ENCODE results near the gene IFT25. TPM values are rescaled to one million over a fixed set of nuclear protein-coding genes. Genes with fewer than 3 reads are reported as not detected.

IFT25 gene
- polyA plus RNA-seq, 3 donors: 12.0 to 30.4 (median 16.1) TPM

GRCh38 chr1:53938136-53938830 is 7.2 kb downstream of the IFT25 start:
- WGBS, 3 donors: 94 to 98% (median 95%) methylated on average over 4 of the region's 4 CpGs
- H3K27ac ChIP-seq (ENCODE audit: low read depth, low read length): no peak overlapping the region

DNA sequence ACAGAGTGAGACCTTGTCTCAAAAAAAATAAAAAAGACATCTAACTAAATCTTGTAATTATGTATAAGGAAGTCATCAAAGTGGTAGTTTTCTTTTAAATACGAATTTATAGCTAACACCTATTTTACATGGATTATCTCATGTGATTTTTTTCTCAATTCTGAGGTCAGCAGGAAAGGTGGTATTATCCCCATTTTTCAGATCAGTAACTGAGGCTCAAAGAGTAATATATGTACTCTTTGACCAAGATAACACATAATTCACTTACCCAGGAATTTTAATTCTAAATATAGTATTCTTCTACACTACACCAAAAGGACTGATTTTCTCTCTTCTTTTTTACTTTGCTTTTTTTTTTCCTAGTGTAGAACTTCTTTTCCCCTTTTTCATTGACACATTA is 9.1 kb downstream of the IFT25 start:
- no peak overlapping the region for H3K27ac ChIP-seq (ENCODE audit: low read depth, low read length)
- WGBS, 3 donors: 93 to 98% (median 96%) methylated on average over 1 of the region's 1 CpG

- 97 to 100% (median 99%) methylated on average over 1 of the region's 1 CpG for WGBS, 3 donors
- H3K27ac ChIP-seq (ENCODE audit: low read depth, low read length): no peak overlapping the region
Observed at GRCh38 chr1:53934170-53934765, 11.2 kb downstream of the IFT25 start.

GRCh38 chr1:53931523-53931922 is 14.0 kb downstream of the IFT25 start:
- H3K27ac ChIP-seq (ENCODE audit: low read depth, low read length): no peak overlapping the region
- WGBS, 3 donors: 97 to 100% (median 99%) methylated on average over 2 of the region's 2 CpGs

GRCh38 chr1:53930932-53931331 is 14.6 kb downstream of the IFT25 start:
- no peak overlapping the region for H3K27ac ChIP-seq (ENCODE audit: low read depth, low read length)
- 93 to 97% (median 94%) methylated on average over 3 of the region's 3 CpGs for WGBS, 3 donors

DNA sequence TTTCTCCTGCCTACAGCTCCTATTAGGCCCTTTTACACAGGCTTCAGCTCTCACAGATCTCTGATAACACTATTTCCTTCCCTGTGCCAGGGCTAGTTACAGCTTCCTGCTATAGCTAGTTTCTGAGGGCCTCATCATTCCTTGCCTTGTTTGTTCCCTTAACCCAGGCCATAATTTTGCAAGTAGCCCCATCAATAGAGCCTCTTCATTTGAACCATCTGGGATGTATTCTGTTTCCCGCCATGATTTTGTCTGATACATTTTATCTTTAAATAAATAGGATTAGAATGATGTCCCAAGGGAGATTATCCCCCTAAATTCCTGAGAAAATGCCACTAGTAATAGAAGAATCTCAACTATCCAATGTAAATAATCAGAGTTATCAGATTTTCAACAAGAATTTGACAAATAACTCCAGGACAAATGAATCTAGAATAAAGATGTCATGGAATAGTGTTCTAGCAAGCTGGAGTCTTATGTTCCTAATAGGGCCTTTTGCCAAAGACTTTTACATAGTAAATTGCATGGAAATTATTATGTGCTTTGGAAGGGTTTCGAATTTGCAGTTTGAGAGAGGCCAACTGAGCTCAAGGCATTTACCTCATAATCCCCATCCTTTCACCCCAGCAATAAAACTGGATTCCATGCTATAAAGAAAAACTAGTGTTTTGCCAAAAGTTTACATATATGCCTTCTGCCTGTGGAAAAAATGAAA is 16.1 kb downstream of the IFT25 start:
- H3K27ac ChIP-seq (ENCODE audit: low read depth, low read length): no peak overlapping the region
- WGBS, 3 donors: 88 to 96% (median 95%) methylated on average over 2 of the region's 2 CpGs

- WGBS, 3 donors: 95 to 96% (median 96%) methylated on average over 2 of the region's 2 CpGs
- no peak overlapping the region for H3K27ac ChIP-seq (ENCODE audit: low read depth, low read length)
Observed at GRCh38 chr1:53927376-53927881, 18.1 kb downstream of the IFT25 start.

DNA sequence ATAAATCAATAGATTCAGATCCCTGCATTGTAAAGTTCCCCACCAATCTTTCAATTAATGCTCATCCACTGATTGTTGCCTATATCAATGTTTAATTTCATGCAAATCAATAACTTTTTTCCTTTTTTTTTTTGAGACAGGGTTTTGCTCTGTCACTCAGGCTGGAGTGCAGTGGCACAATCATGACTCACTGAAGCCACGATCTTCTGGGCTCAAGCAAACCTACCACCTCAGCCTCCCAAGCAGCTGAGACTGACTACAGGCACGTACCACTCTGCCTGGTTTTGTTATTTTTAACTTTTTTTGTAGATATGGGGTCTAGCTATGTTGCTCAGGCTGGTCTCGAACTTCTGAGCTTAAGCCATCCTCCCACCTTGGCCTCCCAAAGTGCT is 25.8 kb downstream of the IFT25 start:
- 76 to 85% (median 84%) methylated on average over 3 of the region's 3 CpGs for WGBS, 3 donors
- no peak overlapping the region for H3K27ac ChIP-seq (ENCODE audit: low read depth, low read length)

GRCh38 chr1:53918343-53918742 is 27.2 kb downstream of the IFT25 start:
- WGBS, 3 donors: 62 to 89% (median 81%) methylated on average over 5 of the region's 5 CpGs
- no peak overlapping the region for H3K27ac ChIP-seq (ENCODE audit: low read depth, low read length)

DNA sequence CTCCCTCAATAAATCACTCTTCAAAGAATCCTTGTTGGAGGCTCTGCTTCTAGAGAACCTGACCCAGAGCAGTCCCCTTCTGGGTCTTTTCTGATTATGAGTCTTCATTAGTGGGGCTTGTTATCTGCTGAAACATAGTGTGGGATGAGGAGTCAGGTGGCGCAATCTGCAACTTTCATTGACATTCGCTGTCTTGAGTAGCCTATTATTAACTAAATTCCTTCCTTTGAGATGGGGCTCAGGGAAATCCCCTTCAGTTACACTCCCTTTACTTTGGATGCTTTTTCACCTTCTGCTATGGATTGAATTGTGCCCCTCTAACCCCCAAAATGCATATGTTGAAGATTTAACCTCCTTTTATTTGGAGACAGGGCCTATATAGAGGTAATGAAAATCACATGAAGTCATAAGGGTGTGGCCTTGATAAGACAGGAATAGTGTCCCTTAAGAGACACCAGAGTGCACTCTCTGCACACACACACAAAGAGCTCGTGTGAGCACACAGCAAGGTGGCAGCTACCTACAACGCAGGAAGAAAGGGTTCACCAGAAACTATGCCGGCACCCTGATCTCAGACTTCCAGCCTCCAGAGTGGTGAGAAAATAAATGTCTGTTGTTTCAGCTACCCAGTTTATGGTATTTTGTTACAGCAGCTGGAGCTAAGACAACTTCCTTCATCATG is 32.0 kb downstream of the IFT25 start:
- WGBS, 3 donors: 86 to 88% (median 87%) methylated on average over 5 of the region's 5 CpGs
- no peak overlapping the region for H3K27ac ChIP-seq (ENCODE audit: low read depth, low read length)

DNA sequence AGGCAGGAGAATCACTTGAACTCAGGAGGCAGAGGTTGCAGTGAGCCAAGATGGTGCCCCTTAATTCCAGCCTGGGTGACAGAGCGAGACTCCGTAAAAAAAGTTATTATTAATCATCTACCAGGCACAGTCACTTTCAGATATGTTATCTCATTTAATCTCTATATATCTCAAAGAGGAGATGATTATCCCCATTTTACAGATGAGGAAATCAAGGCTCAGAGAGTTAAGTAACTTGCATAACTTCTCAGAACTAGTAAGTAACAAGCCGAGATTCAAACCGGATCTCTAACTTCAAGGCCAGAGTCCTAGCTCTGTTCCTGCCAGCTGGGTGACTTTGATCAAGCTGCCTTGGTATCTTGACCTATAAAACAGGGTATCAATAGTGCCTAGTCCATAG is 34.1 kb downstream of the IFT25 start:
- 82 to 98% (median 95%) methylated on average over 4 of the region's 4 CpGs for WGBS, 3 donors
- H3K27ac ChIP-seq (ENCODE audit: low read depth, low read length): no peak overlapping the region

- WGBS, 3 donors: 74 to 78% (median 75%) methylated on average over 3 of the region's 3 CpGs
- no peak overlapping the region for H3K27ac ChIP-seq (ENCODE audit: low read depth, low read length)
Observed at GRCh38 chr1:53909946-53910345, 35.6 kb downstream of the IFT25 start.

- WGBS, 3 donors: 85 to 88% (median 86%) methylated on average over 4 of the region's 4 CpGs
- no peak overlapping the region for H3K27ac ChIP-seq (ENCODE audit: low read depth, low read length)
Observed at GRCh38 chr1:53906121-53906520, 39.4 kb downstream of the IFT25 start.

- 97 to 98% (median 98%) methylated on average over 8 of the region's 8 CpGs for WGBS, 3 donors
- no peak overlapping the region for H3K27ac ChIP-seq (ENCODE audit: low read depth, low read length)
Observed at GRCh38 chr1:53905509-53905908, 40.0 kb downstream of the IFT25 start.

DNA sequence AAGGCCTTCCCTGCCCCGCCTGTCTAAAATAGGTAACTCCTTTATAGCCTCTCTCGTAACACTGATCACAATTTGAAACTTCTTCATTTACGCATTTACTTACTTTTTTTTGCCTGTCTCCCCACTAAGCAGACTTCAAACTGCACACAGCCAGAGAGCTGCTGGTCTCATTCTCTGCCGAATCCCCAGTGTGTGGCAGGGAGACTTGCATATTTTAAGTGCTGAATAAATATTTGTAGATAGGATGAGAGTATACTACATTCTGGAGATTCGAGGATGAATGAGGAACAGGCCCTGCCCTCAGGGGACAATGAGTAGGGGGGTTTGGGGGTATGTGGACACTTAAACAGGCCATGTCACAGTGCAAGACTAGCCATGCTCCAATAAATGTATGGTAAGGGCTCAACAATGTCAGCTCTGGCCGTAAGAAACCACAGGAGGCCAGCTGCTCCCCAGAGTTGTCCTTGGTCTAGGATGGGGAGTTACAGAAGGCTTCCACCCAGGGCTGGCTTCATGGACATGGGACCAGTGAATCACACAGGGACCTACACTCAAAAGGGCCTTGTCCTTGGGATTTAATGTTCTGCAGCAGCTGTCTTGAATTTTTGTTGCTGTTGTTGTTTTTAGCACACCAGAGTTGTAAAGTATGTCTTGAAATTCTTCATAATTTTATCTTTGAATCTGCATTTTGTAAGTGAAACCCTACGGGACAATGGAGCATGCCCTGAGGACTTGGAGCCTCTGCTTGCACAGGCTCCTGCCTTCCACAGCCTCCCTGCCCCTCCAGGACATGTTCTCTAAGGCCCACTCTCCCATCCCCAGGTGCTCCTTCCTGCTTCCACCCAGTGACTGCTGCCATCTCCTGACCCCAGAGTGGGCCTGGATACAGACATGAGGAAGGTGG is 43.0 kb downstream of the IFT25 start:
- no peak overlapping the region for H3K27ac ChIP-seq (ENCODE audit: low read depth, low read length)
- WGBS, 3 donors: 76 to 78% (median 78%) methylated on average over 7 of the region's 7 CpGs

DNA sequence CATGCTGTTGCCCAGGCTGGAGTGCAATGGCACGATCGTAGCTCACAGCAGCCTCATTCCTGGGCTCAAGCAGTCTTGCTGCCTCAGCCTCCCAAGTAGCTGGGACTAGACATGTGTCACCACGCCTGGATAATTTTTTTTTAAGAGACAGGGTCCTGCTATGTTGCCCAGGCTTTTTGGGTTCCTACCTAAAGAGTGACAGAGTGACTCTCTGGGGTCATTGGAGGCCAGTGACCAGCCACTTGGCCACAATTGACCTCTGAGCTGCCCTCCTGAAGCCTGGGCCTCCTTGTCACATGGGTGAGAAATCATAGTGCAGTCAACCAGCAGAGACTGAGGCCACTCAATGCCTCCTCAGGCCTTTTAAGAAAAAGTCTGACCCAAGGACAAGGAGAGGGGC is 45.8 kb downstream of the IFT25 start:
- WGBS, 3 donors: 88 to 95% (median 89%) methylated on average over 3 of the region's 3 CpGs

GRCh38 chr1:53899206-53899628 is 46.3 kb downstream of the IFT25 start:
- no peak overlapping the region for H3K27ac ChIP-seq (ENCODE audit: low read depth, low read length)
- WGBS, 3 donors: 9 to 15% (median 13%) methylated on average over 2 of the region's 2 CpGs

More for the DNA sequence above, 45.8 kb downstream of the IFT25 start:
- no peak overlapping the region for H3K27ac ChIP-seq (ENCODE audit: low read depth, low read length)

All from adipose tissue (tissue), 3 donors.